ENCODE measurements around the gene SMG6.

Gene SMG6

DNA sequence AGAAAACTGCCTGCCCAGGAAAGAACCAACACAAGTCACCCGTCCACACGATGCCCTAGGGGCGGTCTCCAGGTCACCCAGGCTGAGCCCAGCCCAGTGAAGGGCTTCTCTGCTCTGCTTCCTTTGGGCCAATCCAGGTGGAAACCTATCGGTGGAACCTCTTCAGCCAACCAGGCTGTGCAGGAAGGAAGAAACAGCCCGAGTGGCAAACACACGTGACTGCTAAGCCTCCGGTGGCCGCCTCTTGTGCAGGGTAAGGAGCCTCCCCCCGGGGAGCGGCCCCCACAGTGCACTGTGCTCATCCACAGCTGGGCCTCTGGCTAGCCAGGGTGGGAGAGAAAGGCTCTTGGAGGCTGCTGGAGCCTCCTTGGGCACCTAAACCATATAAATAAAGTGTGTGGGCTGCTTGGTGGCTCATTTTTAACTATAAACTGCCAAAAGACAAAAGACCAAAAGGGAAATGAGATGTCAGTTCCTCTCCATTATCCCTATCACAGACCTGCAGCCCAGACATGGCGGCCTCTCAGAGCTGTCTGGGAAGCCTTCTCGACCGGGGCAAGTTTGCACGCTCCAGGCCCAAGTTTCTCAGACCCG, 280.8 kb downstream of the SMG6 start:
- DNase-seq, result no peak
- Histone ChIP-seq H3K23ac (ENCODE audit: low read length) (no peak overlapping the region), H2BK15ac (replicated peaks; ENCODE audit: low read depth) (no peak overlapping the region), H3K4me3 (ENCODE audit: low read length) (no peak overlapping the region), H3K4me2 (ENCODE audit: low read length) (no peak overlapping the region), H2AK5ac (ENCODE audit: low read length) (no peak overlapping the region), H4K8ac (ENCODE audit: low read depth, low read length) (no peak overlapping the region), H3K18ac (ENCODE audit: low read length) (no peak overlapping the region), H4K5ac (ENCODE audit: low read length) (no peak overlapping the region), H3K4me1 (ENCODE audit: control insufficient read depth, low read depth, low read length) (no peaks in the 10 kb centered on the region), H3K36me3 (ENCODE audit: control insufficient read depth, insufficient read depth, low read length) (no peaks in the 10 kb centered on the region), H3K4ac (ENCODE audit: low read depth, low read length) (no peak overlapping the region), H3K27me3 (ENCODE audit: insufficient read depth, low read length, poor library complexity) (peaks cover 17% of the 10 kb centered on the region), H2BK120ac (ENCODE audit: low read depth, low read length) (no peak overlapping the region), H3K9ac (ENCODE audit: low read length) (no peak overlapping the region), H3K56ac (ENCODE audit: low read length) (no peak overlapping the region), H3K79me1 (ENCODE audit: low read length) (no peaks in the 10 kb centered on the region), H2BK5ac (ENCODE audit: low read length) (no peak overlapping the region), H3K27ac (ENCODE audit: low read depth, low read length) (no peak overlapping the region), H3K79me2 (ENCODE audit: control insufficient read depth, insufficient read depth, low read length) (no peaks in the 10 kb centered on the region)
- no CpG with 5 or more reads among the region's 15 CpGs for WGBS (ENCODE audit: extremely low coverage, insufficient coverage, low lambda C conversion rate)

DNA sequence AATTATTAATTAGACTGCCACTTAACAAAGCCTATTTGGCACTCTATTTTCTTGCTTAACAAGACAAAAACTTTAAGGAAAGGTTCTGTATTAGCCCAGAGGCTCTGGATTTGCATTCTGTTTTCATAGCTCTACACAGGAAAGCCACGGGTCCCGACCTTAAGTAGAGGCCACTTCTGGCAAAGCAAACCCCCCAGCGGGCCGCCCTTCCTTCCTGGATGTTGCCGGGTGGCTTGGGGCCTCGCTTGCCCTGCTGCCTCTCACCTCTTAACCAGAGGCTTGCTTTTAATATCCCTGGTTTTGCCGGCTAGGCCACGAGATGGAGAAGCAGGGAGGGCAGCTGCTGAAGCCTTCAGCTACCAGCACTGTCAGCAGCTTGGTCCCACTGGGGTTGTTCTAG, 282.9 kb downstream of the SMG6 start:
- Histone ChIP-seq H3K79me1 (ENCODE audit: low read length) (no peaks in the 10 kb centered on the region), H3K23ac (ENCODE audit: low read length) (no peak overlapping the region), H2AK5ac (ENCODE audit: low read length) (no peak overlapping the region), H3K36me3 (ENCODE audit: control insufficient read depth, insufficient read depth, low read length) (no peaks in the 10 kb centered on the region), H3K27ac (ENCODE audit: low read depth, low read length) (no peak overlapping the region), H3K27me3 (ENCODE audit: insufficient read depth, low read length, poor library complexity) (peaks cover 13% of the 10 kb centered on the region), H4K8ac (ENCODE audit: low read depth, low read length) (no peak overlapping the region), H3K4me2 (ENCODE audit: low read length) (no peak overlapping the region), H3K79me2 (ENCODE audit: control insufficient read depth, insufficient read depth, low read length) (no peaks in the 10 kb centered on the region), H4K5ac (ENCODE audit: low read length) (no peak overlapping the region), H3K18ac (ENCODE audit: low read length) (no peak overlapping the region), H3K9ac (ENCODE audit: low read length) (no peak overlapping the region), H2BK5ac (ENCODE audit: low read length) (no peak overlapping the region), H3K4me3 (ENCODE audit: low read length) (no peak overlapping the region), H2BK120ac (ENCODE audit: low read depth, low read length) (no peak overlapping the region), H3K4me1 (ENCODE audit: control insufficient read depth, low read depth, low read length) (no peaks in the 10 kb centered on the region), H3K4ac (ENCODE audit: low read depth, low read length) (no peak overlapping the region), H2BK15ac (replicated peaks; ENCODE audit: low read depth) (no peak overlapping the region), H3K56ac (ENCODE audit: low read length) (no peak overlapping the region)
- WGBS (ENCODE audit: extremely low coverage, insufficient coverage, low lambda C conversion rate), result no CpG with 5 or more reads among the region's 8 CpGs
- no peak for DNase-seq

DNA sequence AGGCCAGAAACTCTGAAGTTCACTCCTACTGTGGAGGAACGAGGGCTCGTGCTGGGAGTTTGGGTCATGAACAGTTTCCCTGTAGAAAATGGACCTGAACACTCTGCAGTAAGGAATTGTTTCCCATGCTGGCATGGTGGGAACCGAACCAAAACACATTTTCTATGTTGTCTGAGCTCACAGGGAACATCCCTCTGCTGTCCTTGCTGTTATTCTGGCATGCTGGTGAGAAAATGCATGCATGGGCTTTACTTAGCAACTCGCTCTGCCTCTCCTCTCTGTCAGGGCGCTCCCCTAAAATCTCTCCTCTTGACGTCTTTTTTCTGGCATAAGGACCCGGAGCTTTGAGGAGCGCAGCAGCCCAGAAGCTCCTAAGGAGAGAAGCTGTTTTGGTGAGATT, 283.9 kb downstream of the SMG6 start:
- H3K4ac ChIP-seq (ENCODE audit: low read depth, low read length), result no peak overlapping the region
- no peak overlapping the region for H3K27ac ChIP-seq (ENCODE audit: low read depth, low read length)
- no peak overlapping the region for H2BK5ac ChIP-seq (ENCODE audit: low read length)
- H2BK15ac ChIP-seq (replicated peaks; ENCODE audit: low read depth), result no peak overlapping the region
- no peak overlapping the region for H3K9ac ChIP-seq (ENCODE audit: low read length)
- no CpG with 5 or more reads among the region's 8 CpGs for WGBS (ENCODE audit: extremely low coverage, insufficient coverage, low lambda C conversion rate)
- H3K79me2 ChIP-seq (ENCODE audit: control insufficient read depth, insufficient read depth, low read length), result no peaks in the 10 kb centered on the region
- H2BK120ac ChIP-seq (ENCODE audit: low read depth, low read length), result no peak overlapping the region
- no peak overlapping the region for H4K8ac ChIP-seq (ENCODE audit: low read depth, low read length)
- no peaks in the 10 kb centered on the region for H3K36me3 ChIP-seq (ENCODE audit: control insufficient read depth, insufficient read depth, low read length)
- H3K4me3 ChIP-seq (ENCODE audit: low read length), result no peak overlapping the region
- no peak overlapping the region for H2AK5ac ChIP-seq (ENCODE audit: low read length)
- H3K4me2 ChIP-seq (ENCODE audit: low read length), result no peak overlapping the region
- no peaks in the 10 kb centered on the region for H3K79me1 ChIP-seq (ENCODE audit: low read length)
- no peaks in the 10 kb centered on the region for H3K4me1 ChIP-seq (ENCODE audit: control insufficient read depth, low read depth, low read length)
- H4K5ac ChIP-seq (ENCODE audit: low read length), result no peak overlapping the region
- no peak overlapping the region for H3K18ac ChIP-seq (ENCODE audit: low read length)
- H3K27me3 ChIP-seq (ENCODE audit: insufficient read depth, low read length, poor library complexity), result peaks cover 9% of the 10 kb centered on the region
- no peak overlapping the region for H3K56ac ChIP-seq (ENCODE audit: low read length)
- DNase-seq, result no peak
- H3K23ac ChIP-seq (ENCODE audit: low read length), result no peak overlapping the region

DNA sequence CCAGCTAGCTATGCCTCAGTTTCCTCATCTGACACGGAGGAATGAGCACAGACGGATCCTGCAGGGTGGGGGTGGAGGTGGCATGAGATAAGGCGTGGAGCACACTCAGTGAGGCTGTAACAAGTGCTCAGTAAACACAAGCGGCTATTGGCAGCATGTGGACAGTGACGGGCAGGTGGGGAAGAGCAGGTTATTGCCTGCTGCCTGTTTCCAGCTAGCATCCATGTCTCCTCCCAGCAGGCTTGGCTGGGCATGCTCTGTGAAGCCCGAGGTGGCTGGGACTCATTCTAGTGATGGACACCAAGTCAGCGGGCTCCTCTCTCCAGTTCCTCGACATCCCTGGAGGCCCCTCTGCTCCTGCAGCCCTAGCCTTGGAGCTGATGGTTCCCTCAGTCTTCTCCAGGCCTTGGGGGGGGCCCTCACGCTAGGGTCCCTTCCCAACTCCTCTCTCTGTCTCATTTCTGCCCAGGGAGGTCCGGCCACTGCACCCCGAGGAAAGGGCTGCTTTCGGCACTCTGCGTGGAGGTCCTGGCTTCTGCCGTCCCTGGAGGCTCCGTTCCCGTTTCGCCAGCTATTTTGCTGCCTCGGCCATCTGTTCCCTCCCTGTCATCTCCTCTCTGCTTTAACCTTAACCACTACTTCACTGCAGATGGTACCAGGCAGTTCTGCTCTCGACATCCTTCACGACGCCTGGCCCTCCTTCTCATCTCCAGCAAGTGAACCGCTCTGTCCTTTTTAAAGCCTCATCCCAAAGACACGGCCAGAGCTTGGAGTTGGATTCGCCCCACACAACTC, 284.7 kb downstream of the SMG6 start:
- H3K4me2 ChIP-seq (ENCODE audit: low read length), result no peak overlapping the region
- no peak overlapping the region for H3K56ac ChIP-seq (ENCODE audit: low read length)
- H3K4ac ChIP-seq (ENCODE audit: low read depth, low read length), result no peak overlapping the region
- no peak overlapping the region for H3K4me3 ChIP-seq (ENCODE audit: low read length)
- H2BK5ac ChIP-seq (ENCODE audit: low read length), result no peak overlapping the region
- no peak overlapping the region for H4K5ac ChIP-seq (ENCODE audit: low read length)
- peaks cover 1% of the 10 kb centered on the region for H3K27me3 ChIP-seq (ENCODE audit: insufficient read depth, low read length, poor library complexity)
- H3K23ac ChIP-seq (ENCODE audit: low read length), result no peak overlapping the region
- no peak overlapping the region for H2AK5ac ChIP-seq (ENCODE audit: low read length)
- H3K18ac ChIP-seq (ENCODE audit: low read length), result no peak overlapping the region
- H2BK120ac ChIP-seq (ENCODE audit: low read depth, low read length), result no peak overlapping the region
- no peak overlapping the region for H4K8ac ChIP-seq (ENCODE audit: low read depth, low read length)
- no peaks in the 10 kb centered on the region for H3K36me3 ChIP-seq (ENCODE audit: control insufficient read depth, insufficient read depth, low read length)
- no peaks in the 10 kb centered on the region for H3K79me2 ChIP-seq (ENCODE audit: control insufficient read depth, insufficient read depth, low read length)
- H3K9ac ChIP-seq (ENCODE audit: low read length), result no peak overlapping the region
- no peaks in the 10 kb centered on the region for H3K4me1 ChIP-seq (ENCODE audit: control insufficient read depth, low read depth, low read length)
- no CpG with 5 or more reads among the region's 24 CpGs for WGBS (ENCODE audit: extremely low coverage, insufficient coverage, low lambda C conversion rate)
- H2BK15ac ChIP-seq (replicated peaks; ENCODE audit: low read depth), result no peak overlapping the region
- no peaks in the 10 kb centered on the region for H3K79me1 ChIP-seq (ENCODE audit: low read length)
- no peak overlapping the region for H3K27ac ChIP-seq (ENCODE audit: low read depth, low read length)
- DNase-seq, result no peak

DNA sequence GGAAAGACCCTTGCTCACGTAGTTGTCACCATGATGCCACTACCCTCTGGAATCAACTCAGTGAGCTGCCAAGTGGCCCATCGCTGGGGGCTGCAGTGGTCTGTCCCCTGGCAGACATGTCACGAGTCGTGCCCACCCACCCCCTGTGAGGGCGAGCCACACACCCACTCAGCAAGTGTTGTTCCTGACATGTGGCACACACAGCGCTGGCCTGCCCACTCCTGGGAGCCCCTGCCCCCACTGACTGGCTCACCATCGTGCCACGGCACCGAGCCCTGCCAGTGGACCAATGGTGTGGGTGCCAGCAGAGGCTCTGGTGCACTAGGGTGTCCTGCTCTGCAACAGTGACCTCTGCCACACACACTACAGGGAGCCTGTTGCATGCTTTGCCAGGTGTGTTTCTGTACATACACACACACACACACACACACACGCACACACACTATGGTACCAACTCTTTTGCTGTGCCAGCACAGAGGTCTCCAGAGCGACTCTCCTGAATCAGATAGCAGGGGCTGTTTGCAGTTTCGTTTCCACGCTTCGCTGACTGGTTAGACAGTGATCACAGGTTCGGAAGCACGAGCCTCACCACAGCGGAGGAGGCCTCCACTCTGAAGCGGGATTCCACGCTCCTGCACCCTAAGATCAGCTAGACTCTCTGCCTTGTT, 286.2 kb downstream of the SMG6 start:
- DNase-seq, result no peak
- no peak overlapping the region for H3K18ac ChIP-seq (ENCODE audit: low read length)
- WGBS (ENCODE audit: extremely low coverage, insufficient coverage, low lambda C conversion rate), result no CpG with 5 or more reads among the region's 19 CpGs
- no peaks in the 10 kb centered on the region for H3K36me3 ChIP-seq (ENCODE audit: control insufficient read depth, insufficient read depth, low read length)
- H3K79me1 ChIP-seq (ENCODE audit: low read length), result no peaks in the 10 kb centered on the region
- H4K5ac ChIP-seq (ENCODE audit: low read length), result no peak overlapping the region
- H3K27ac ChIP-seq (ENCODE audit: low read depth, low read length), result no peak overlapping the region
- no peak overlapping the region for H2AK5ac ChIP-seq (ENCODE audit: low read length)
- H2BK120ac ChIP-seq (ENCODE audit: low read depth, low read length), result no peak overlapping the region
- no peak overlapping the region for H3K23ac ChIP-seq (ENCODE audit: low read length)
- no peak overlapping the region for H3K9ac ChIP-seq (ENCODE audit: low read length)
- H2BK5ac ChIP-seq (ENCODE audit: low read length), result no peak overlapping the region
- H3K4me3 ChIP-seq (ENCODE audit: low read length), result no peak overlapping the region
- no peak overlapping the region for H3K56ac ChIP-seq (ENCODE audit: low read length)
- no peak overlapping the region for H3K4me2 ChIP-seq (ENCODE audit: low read length)
- no peak overlapping the region for H2BK15ac ChIP-seq (replicated peaks; ENCODE audit: low read depth)
- no peak overlapping the region for H3K4ac ChIP-seq (ENCODE audit: low read depth, low read length)
- H3K4me1 ChIP-seq (ENCODE audit: control insufficient read depth, low read depth, low read length), result no peaks in the 10 kb centered on the region
- H4K8ac ChIP-seq (ENCODE audit: low read depth, low read length), result no peak overlapping the region
- H3K79me2 ChIP-seq (ENCODE audit: control insufficient read depth, insufficient read depth, low read length), result no peaks in the 10 kb centered on the region
- no peaks in the 10 kb centered on the region for H3K27me3 ChIP-seq (ENCODE audit: insufficient read depth, low read length, poor library complexity)

Measured in mesendoderm (in vitro differentiated cells).